ENCODE results near the gene ANKRD12. TPM values are rescaled to one million over a fixed set of nuclear protein-coding genes. Genes with fewer than 3 reads are reported as not detected.

ANKRD12 gene
- total RNA-seq, 1 experiment from 2014 or later: 23.5 TPM

- H3K9me3 ChIP-seq (ENCODE audit: control insufficient read depth in 1 of 2, insufficient read depth in 1 of 2, low read depth in 1 of 2, low read length in 2 of 2): no peaks in the 10 kb centered on the region
- 0 out of 2 replicates have a peak, but pooled peaks cover 5% of the 10 kb centered on the region for H4K20me1 ChIP-seq (ENCODE audit: insufficient read depth)
- H3K27me3 ChIP-seq (ENCODE audit: insufficient read depth, low read length): no peaks in the 10 kb centered on the region
- BruUV-seq (replicated peaks): no TSS peak
- H2AFZ ChIP-seq (ENCODE audit: low read depth, low read length, poor library complexity, severe bottlenecking): no peak overlapping the region
- ATAC-seq (no peak), DNase-seq (ENCODE audit: low read depth, low spot score) (no peak)
- no peak overlapping the region for H3K9ac ChIP-seq (ENCODE audit: low read length)
- no peak for TF ChIP-seq ATF3 (IDR thresholded peaks at IDR 0.05)
- no peak for TF ChIP-seq MAX (IDR thresholded peaks at IDR 0.05)
- no peak for TF ChIP-seq RAD21 (IDR thresholded peaks at IDR 0.05; ENCODE audit: low read depth)
- TF ChIP-seq SIN3A (IDR thresholded peaks at IDR 0.05; ENCODE audit: low read depth): no peak
- TF ChIP-seq POLR2A (IDR thresholded peaks at IDR 0.05; ENCODE audit: borderline replicate concordance, extremely low read depth, insufficient read depth, insufficient read length): no peak
- no peak for TF ChIP-seq FOSL1 (IDR thresholded peaks at IDR 0.05; ENCODE audit: low read depth)
- TF ChIP-seq TCF7L2 (IDR thresholded peaks at IDR 0.05; ENCODE audit: borderline replicate concordance, extremely low read depth, insufficient read depth, insufficient read length): no peak
- TF ChIP-seq ZBTB33 (IDR thresholded peaks at IDR 0.05; ENCODE audit: extremely low read depth, insufficient replicate concordance, low read length): no peak
- no peak overlapping the region for H3K4me2 ChIP-seq (ENCODE audit: low read length)
- ChIA-PET RAD21 (ENCODE audit: low non-redundant PET in 1 of 2, low total read pairs in 2 of 2, uncharacterized antibody in 2 of 2, unreplicated experiment in 2 of 2) (no interaction called here), POLR2A (no interaction called here), CTCF (no interaction called here)
- H3K4me3 ChIP-seq (replicated peaks in 1 of 2; ENCODE audit: low read depth in 1 of 2, low read length in 2 of 2): no peak overlapping the region
- no peaks in the 10 kb centered on the region for H3K9me2 ChIP-seq (ENCODE audit: insufficient read depth)
- H3K79me2 ChIP-seq (ENCODE audit: insufficient read depth, low read length): no peaks in the 10 kb centered on the region
- H3K36me3 ChIP-seq (ENCODE audit: control insufficient read depth in 1 of 2, insufficient read depth in 2 of 2, low read length in 2 of 2): peaks cover 6 to 8% of the 10 kb centered on the region in 2 experiments; a peak in 2 of 4 replicates
- intact Hi-C loops (cut with micrococcal nuclease): loop anchor here (5.0 kb wide), 1 partner anchor 51 kb away; no protein-coding TSS in a partner anchor
- no peak overlapping the region for H3K27ac ChIP-seq (ENCODE audit: low read depth, low read length)
- no peaks in the 10 kb centered on the region for H3K4me1 ChIP-seq (ENCODE audit: control insufficient read depth in 1 of 2, insufficient read depth in 2 of 2, low read length in 2 of 2)
Observed at GRCh38 chr18:9221040-9221439, 84.5 kb downstream of the ANKRD12 start.
